ENCODE results near the gene BCL2L13.
A peak's percentile ranks its signal among the peaks of the same experiment; 100 is the strongest.

BCL2L13 gene

GRCh38 chr22:17770180-17771077 lies 131.9 kb downstream of the BCL2L13 start:
- Mint-ChIP-seq H3K36me3 (peaks cover 35% of the 10 kb centered on the region), H3K4me3 (peak overlapping the region; percentile 89), H3K4me1 (peaks cover 67% of the 10 kb centered on the region), H3K27me3 (no peaks in the 10 kb centered on the region), H3K9me3 (no peaks in the 10 kb centered on the region), H3K27ac (peak overlapping the region; percentile 96)
- ATAC-seq: no peak

GRCh38 chr22:17772249-17772957 lies 133.8 kb downstream of the BCL2L13 start:
- ATAC-seq: no peak
- peaks cover 32% of the 10 kb centered on the region for H3K36me3 Mint-ChIP-seq
- peak overlapping the region; percentile 89 for H3K4me3 Mint-ChIP-seq
- no peaks in the 10 kb centered on the region for H3K27me3 Mint-ChIP-seq
- peak overlapping the region; percentile 96 for H3K27ac Mint-ChIP-seq
- H3K4me1 Mint-ChIP-seq: peaks cover 76% of the 10 kb centered on the region
- no peaks in the 10 kb centered on the region for H3K9me3 Mint-ChIP-seq

- H3K4me3 Mint-ChIP-seq: peak overlapping the region; percentile 89
- no peaks in the 10 kb centered on the region for H3K27me3 Mint-ChIP-seq
- ATAC-seq: no peak
- peaks cover 27% of the 10 kb centered on the region for H3K36me3 Mint-ChIP-seq
- peaks cover 76% of the 10 kb centered on the region for H3K4me1 Mint-ChIP-seq
- H3K27ac Mint-ChIP-seq: peak overlapping the region; percentile 96
- no peaks in the 10 kb centered on the region for H3K9me3 Mint-ChIP-seq
Measured at GRCh38 chr22:17772958-17773605, 134.5 kb downstream of the BCL2L13 start.

GRCh38 chr22:17773606-17774205 lies 135.1 kb downstream of the BCL2L13 start:
- peak; percentile 57 for ATAC-seq
- Mint-ChIP-seq H3K36me3 (peaks cover 27% of the 10 kb centered on the region), H3K4me3 (peak overlapping the region; percentile 89), H3K27me3 (no peaks in the 10 kb centered on the region), H3K4me1 (peaks cover 78% of the 10 kb centered on the region), H3K9me3 (no peaks in the 10 kb centered on the region), H3K27ac (peak overlapping the region; percentile 96)

GRCh38 chr22:17774206-17774925 lies 135.8 kb downstream of the BCL2L13 start, which contains the start of gene BID:
Gene BID, minus strand, starts transcription at chr22:17774469. Its CDS starts 24,353 bp downstream, at chr22:17750116.
- H3K4me3 Mint-ChIP-seq: peak within 1 kb of the TSS; percentile 89
- H3K27ac Mint-ChIP-seq: peak within 1 kb of the TSS; percentile 97
- H3K27me3 Mint-ChIP-seq: no peaks in the 10 kb centered on the region
- peaks cover 33% of the 10 kb centered on the region for H3K36me3 Mint-ChIP-seq
- ATAC-seq: peak; percentile 63
- H3K4me1 Mint-ChIP-seq: peaks cover 83% of the 10 kb centered on the region
- no peaks in the 10 kb centered on the region for H3K9me3 Mint-ChIP-seq

GRCh38 chr22:17774926-17775685 lies 136.5 kb downstream of the BCL2L13 start:
- peaks cover 28% of the 10 kb centered on the region for H3K36me3 Mint-ChIP-seq
- H3K27ac Mint-ChIP-seq: peak overlapping the region; percentile 97
- peak overlapping the region; percentile 12 for H3K4me3 Mint-ChIP-seq
- H3K27me3 Mint-ChIP-seq: no peaks in the 10 kb centered on the region
- no peak for ATAC-seq
- no peaks in the 10 kb centered on the region for H3K9me3 Mint-ChIP-seq
- H3K4me1 Mint-ChIP-seq: peaks cover 83% of the 10 kb centered on the region

- no peaks in the 10 kb centered on the region for H3K9me3 Mint-ChIP-seq
- peaks cover 83% of the 10 kb centered on the region for H3K4me1 Mint-ChIP-seq
- peak overlapping the region; percentile 87 for H3K4me3 Mint-ChIP-seq
- peak overlapping the region; percentile 97 for H3K27ac Mint-ChIP-seq
- peaks cover 23% of the 10 kb centered on the region for H3K36me3 Mint-ChIP-seq
- no peaks in the 10 kb centered on the region for H3K27me3 Mint-ChIP-seq
- no peak for ATAC-seq
Measured at GRCh38 chr22:17775781-17776465, 137.4 kb downstream of the BCL2L13 start.

- ATAC-seq: peak; percentile 53
Measured at GRCh38 chr22:17777005-17777716, 138.6 kb downstream of the BCL2L13 start.

GRCh38 chr22:17777717-17778044 lies 139.1 kb downstream of the BCL2L13 start:
- Mint-ChIP-seq H3K27ac (peak overlapping the region; percentile 97), H3K27me3 (no peaks in the 10 kb centered on the region), H3K4me1 (peaks cover 83% of the 10 kb centered on the region), H3K9me3 (no peaks in the 10 kb centered on the region), H3K4me3 (peak overlapping the region; percentile 87), H3K36me3 (peaks cover 14% of the 10 kb centered on the region)
- ATAC-seq: no peak

More at GRCh38 chr22:17777005-17777716, 138.6 kb downstream of the BCL2L13 start:
- Mint-ChIP-seq H3K27ac (peak overlapping the region; percentile 97), H3K9me3 (no peaks in the 10 kb centered on the region), H3K36me3 (peaks cover 17% of the 10 kb centered on the region), H3K4me1 (peaks cover 83% of the 10 kb centered on the region), H3K4me3 (peak overlapping the region; percentile 87), H3K27me3 (no peaks in the 10 kb centered on the region)

GRCh38 chr22:17778412-17778976 lies 139.9 kb downstream of the BCL2L13 start:
- peak overlapping the region; percentile 97 for H3K27ac Mint-ChIP-seq
- no peaks in the 10 kb centered on the region for H3K27me3 Mint-ChIP-seq
- H3K4me3 Mint-ChIP-seq: peak overlapping the region; percentile 87
- no peaks in the 10 kb centered on the region for H3K9me3 Mint-ChIP-seq
- peaks cover 83% of the 10 kb centered on the region for H3K4me1 Mint-ChIP-seq
- no peak for ATAC-seq
- peaks cover 9% of the 10 kb centered on the region for H3K36me3 Mint-ChIP-seq

GRCh38 chr22:17779286-17780115 lies 140.9 kb downstream of the BCL2L13 start:
- Mint-ChIP-seq H3K4me1 (peaks cover 83% of the 10 kb centered on the region), H3K36me3 (peaks cover 9% of the 10 kb centered on the region), H3K9me3 (no peaks in the 10 kb centered on the region), H3K4me3 (peak overlapping the region; percentile 87), H3K27ac (peak overlapping the region; percentile 97), H3K27me3 (no peaks in the 10 kb centered on the region)
- no peak for ATAC-seq

All from stimulated activated memory B cell treated with anti-CD40 and anti-IgM and Interleukin-4, amounts not matched to agents 10 μg/mL and 1 μg/mL and 100 μg/mL, for 72 hours (primary cell).